ENCODE results near the gene HUNK.

HUNK gene

DNA sequence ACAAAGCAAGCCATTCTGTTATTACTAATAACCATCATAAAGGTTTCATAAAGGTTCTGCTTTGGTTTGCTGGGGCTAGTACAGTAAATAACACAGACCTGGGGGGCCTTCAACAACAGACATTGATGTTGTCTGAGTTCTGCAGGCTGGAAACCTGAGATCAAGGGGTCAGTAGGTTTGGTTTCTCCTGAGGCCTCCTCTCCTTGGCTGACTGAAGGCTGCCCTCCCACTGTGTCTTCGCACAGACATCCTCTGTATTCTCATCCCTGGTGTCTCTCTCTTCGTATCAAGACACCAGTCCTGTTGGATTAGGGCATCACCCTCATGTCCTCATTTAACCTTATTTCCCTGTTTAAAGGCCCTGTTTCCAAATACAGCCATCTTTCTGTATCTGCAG, 37.3 kb downstream of the HUNK start:
- H3K9ac ChIP-seq (ENCODE audit: low read length), result no peak overlapping the region
- H3K27ac ChIP-seq (ENCODE audit: low read depth, low read length), result no peak overlapping the region
- H3K4me3 ChIP-seq (ENCODE audit: low read depth, low read length), result no peak overlapping the region
- peaks cover 69% of the 10 kb centered on the region for H3K4me1 ChIP-seq (ENCODE audit: control insufficient read depth, insufficient read depth, low read length)
- H3K9me3 ChIP-seq (ENCODE audit: control insufficient read depth, insufficient read depth, low read depth, low read length), result no peaks in the 10 kb centered on the region
- no peaks in the 10 kb centered on the region for H3K27me3 ChIP-seq (ENCODE audit: control insufficient read depth, insufficient read depth, low read length)
- no peaks in the 10 kb centered on the region for H3K36me3 ChIP-seq (ENCODE audit: control insufficient read depth, insufficient read depth, low read length)

DNA sequence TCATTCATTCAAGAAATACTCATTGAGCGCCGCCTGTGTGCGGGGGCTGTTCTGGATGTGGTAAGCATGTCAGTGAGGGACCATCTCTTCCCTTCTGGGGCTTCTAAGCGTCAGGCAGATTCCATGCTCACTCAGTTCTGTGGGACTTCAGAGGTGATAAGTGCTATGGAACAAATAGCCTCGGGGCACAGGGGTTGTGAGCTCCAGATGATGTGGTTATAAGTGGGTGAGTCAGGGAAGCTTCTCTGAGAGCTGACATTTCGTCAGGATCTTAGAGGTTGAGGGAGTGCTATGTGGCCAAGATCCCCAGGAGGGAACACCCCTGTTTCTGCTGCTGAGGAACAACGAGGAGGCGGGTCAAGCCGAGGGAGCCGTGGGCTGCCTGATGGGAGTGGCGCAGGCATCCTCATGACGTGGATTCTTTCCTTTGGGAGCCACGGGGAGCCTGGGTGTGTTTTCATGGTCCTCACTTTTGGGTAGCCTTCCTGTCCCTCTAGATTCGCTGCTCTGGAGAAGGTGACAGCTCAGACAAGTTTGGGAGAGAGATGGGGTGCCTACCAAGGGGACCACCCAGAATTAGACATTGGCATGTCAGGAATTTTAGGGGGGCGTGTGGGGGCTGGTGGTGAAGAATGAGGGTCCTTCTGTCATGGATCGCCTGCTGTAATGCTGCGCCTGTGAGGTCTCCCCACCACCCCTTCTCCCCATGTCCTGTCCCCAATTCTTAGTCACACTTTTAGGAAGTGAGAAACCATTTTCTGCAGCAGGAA, 38.5 kb downstream of the HUNK start:
- Histone ChIP-seq H3K4me3 (ENCODE audit: low read depth, low read length) (no peak overlapping the region), H3K4me1 (ENCODE audit: control insufficient read depth, insufficient read depth, low read length) (peaks cover 63% of the 10 kb centered on the region), H3K27me3 (ENCODE audit: control insufficient read depth, insufficient read depth, low read length) (no peaks in the 10 kb centered on the region), H3K36me3 (ENCODE audit: control insufficient read depth, insufficient read depth, low read length) (no peaks in the 10 kb centered on the region), H3K9ac (ENCODE audit: low read length) (no peak overlapping the region), H3K27ac (ENCODE audit: low read depth, low read length) (no peak overlapping the region), H3K9me3 (ENCODE audit: control insufficient read depth, insufficient read depth, low read depth, low read length) (no peaks in the 10 kb centered on the region)

DNA sequence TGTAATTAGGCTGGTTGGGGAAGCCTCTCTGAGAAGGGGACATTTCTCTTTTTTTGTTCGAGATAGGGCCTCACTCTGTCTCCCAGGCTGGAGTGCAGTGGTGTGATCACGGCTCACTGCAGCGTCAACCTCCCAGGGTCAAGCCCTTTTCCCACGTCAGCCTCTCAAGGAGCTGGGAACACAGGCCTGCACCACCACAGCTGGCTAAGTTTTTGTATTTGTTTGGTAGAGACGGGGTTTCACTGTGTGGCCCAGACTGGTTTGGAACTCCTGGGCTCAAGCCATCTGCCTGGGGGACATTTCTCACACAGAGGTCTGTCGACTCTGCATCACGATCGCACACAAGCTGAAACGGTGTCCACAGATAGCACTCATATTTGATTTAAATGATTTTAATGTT, 39.7 kb downstream of the HUNK start:
- Histone ChIP-seq H3K27me3 (ENCODE audit: control insufficient read depth, insufficient read depth, low read length) (no peaks in the 10 kb centered on the region), H3K4me1 (ENCODE audit: control insufficient read depth, insufficient read depth, low read length) (peaks cover 63% of the 10 kb centered on the region), H3K4me3 (ENCODE audit: low read depth, low read length) (no peak overlapping the region), H3K9me3 (ENCODE audit: control insufficient read depth, insufficient read depth, low read depth, low read length) (no peaks in the 10 kb centered on the region), H3K36me3 (ENCODE audit: control insufficient read depth, insufficient read depth, low read length) (no peaks in the 10 kb centered on the region), H3K27ac (ENCODE audit: low read depth, low read length) (no peak overlapping the region), H3K9ac (ENCODE audit: low read length) (no peak overlapping the region)

DNA sequence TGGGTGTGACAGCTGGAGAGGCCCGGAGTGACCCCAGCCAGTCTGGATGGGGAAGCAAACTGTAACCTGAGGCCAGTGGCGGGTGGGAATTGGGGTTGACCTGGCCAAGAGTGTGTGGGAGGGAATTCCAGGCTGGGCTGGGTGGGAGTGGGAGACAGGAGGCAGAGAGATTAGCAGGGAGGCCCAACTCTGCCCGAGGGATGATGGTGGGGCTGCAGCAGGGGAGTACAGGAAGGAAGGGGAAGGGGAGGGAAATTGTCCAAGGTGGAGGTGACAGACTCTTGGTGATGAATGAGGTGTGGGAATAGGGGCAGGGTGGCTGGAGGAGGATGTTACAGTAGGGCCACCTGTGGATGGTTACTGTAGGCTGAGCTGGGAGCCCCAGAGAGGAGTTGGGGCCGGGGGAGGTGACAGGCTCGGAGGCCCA, 40.4 kb downstream of the HUNK start:
- Histone ChIP-seq H3K4me3 (ENCODE audit: low read depth, low read length) (no peak overlapping the region), H3K36me3 (ENCODE audit: control insufficient read depth, insufficient read depth, low read length) (no peaks in the 10 kb centered on the region), H3K27me3 (ENCODE audit: control insufficient read depth, insufficient read depth, low read length) (no peaks in the 10 kb centered on the region), H3K9ac (ENCODE audit: low read length) (no peak overlapping the region), H3K27ac (ENCODE audit: low read depth, low read length) (no peak overlapping the region), H3K4me1 (ENCODE audit: control insufficient read depth, insufficient read depth, low read length) (peaks cover 58% of the 10 kb centered on the region), H3K9me3 (ENCODE audit: control insufficient read depth, insufficient read depth, low read depth, low read length) (0 out of 2 replicates have a peak, but pooled peaks cover under 1% of the 10 kb centered on the region)

DNA sequence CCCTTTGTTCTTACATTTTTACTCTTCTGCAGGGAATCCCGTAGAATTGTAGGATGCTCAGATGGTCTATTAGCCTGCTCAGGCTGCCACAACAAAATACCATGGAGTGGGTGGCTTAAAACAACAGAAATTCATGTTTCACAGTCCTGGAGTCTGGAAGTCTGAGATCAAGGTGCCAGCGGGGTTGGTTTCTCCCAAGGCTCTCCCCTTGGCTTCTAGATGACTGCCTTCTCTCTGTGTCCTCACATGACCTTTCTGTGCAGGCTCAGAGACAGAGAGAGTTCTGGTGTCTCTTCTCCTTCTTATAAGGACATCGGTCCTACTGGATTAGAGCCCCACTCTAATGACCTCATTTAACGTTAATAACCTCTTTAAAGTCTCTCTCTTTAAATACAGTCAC, 41.7 kb downstream of the HUNK start:
- Histone ChIP-seq H3K27ac (ENCODE audit: low read depth, low read length) (no peak overlapping the region), H3K9ac (ENCODE audit: low read length) (no peak overlapping the region), H3K4me1 (ENCODE audit: control insufficient read depth, insufficient read depth, low read length) (peaks cover 45% of the 10 kb centered on the region), H3K27me3 (ENCODE audit: control insufficient read depth, insufficient read depth, low read length) (no peaks in the 10 kb centered on the region), H3K4me3 (ENCODE audit: low read depth, low read length) (no peak overlapping the region), H3K36me3 (ENCODE audit: control insufficient read depth, insufficient read depth, low read length) (no peaks in the 10 kb centered on the region), H3K9me3 (ENCODE audit: control insufficient read depth, insufficient read depth, low read depth, low read length) (peaks cover 8% of the 10 kb centered on the region; the same call in 1 of the 2 replicates)

DNA sequence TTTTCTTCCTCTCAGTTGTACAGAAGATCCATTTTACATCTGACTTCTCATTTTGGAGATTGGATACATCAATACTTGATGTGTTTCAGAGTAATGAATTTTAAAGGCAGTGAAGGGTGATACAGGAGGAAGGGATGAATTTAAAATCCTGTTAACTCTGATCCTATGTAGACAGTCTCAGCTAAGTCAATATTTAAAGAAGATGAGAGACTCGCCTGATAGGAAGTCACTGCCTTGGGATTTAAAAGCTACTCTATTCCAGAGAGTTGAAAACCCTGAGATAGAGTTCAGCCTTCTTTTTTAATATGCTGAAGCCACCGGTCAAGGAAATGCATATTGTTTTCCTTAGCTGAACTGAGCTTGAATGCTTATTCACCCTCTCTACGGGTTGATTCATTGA, 42.7 kb downstream of the HUNK start:
- peaks cover 14% of the 10 kb centered on the region; the same call in 1 of the 2 replicates for H3K9me3 ChIP-seq (ENCODE audit: control insufficient read depth, insufficient read depth, low read depth, low read length)
- H3K9ac ChIP-seq (ENCODE audit: low read length), result no peak overlapping the region
- H3K4me3 ChIP-seq (ENCODE audit: low read depth, low read length), result no peak overlapping the region
- H3K27ac ChIP-seq (ENCODE audit: low read depth, low read length), result no peak overlapping the region
- no peaks in the 10 kb centered on the region for H3K27me3 ChIP-seq (ENCODE audit: control insufficient read depth, insufficient read depth, low read length)
- no peaks in the 10 kb centered on the region for H3K36me3 ChIP-seq (ENCODE audit: control insufficient read depth, insufficient read depth, low read length)
- peaks cover 36% of the 10 kb centered on the region for H3K4me1 ChIP-seq (ENCODE audit: control insufficient read depth, insufficient read depth, low read length)

DNA sequence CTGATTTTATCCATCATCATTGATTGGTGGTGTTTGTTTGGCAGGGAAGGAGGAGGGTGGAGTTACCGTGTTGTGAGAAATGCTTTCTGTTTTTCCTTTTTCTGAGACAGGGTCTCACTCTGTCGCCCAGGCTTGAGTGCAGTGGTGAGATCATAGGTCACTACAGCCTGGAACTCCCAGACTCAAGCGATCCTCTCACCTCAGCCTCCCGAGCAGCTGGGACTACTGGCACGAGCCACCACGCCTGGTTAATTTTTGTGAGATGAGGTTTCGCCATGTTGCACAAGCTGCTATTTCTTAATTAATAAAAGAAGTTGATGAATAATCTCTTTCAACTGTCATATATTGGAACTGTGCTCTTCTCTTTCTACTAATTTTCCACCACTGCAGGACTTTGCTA, 44.3 kb downstream of the HUNK start:
- Histone ChIP-seq H3K9me3 (ENCODE audit: control insufficient read depth, insufficient read depth, low read depth, low read length) (peaks cover 14% of the 10 kb centered on the region; the same call in 1 of the 2 replicates), H3K27me3 (ENCODE audit: control insufficient read depth, insufficient read depth, low read length) (no peaks in the 10 kb centered on the region), H3K4me3 (ENCODE audit: low read depth, low read length) (no peak overlapping the region), H3K4me1 (ENCODE audit: control insufficient read depth, insufficient read depth, low read length) (peaks cover 20% of the 10 kb centered on the region), H3K9ac (ENCODE audit: low read length) (no peak overlapping the region), H3K36me3 (ENCODE audit: control insufficient read depth, insufficient read depth, low read length) (no peaks in the 10 kb centered on the region), H3K27ac (ENCODE audit: low read depth, low read length) (no peak overlapping the region)

DNA sequence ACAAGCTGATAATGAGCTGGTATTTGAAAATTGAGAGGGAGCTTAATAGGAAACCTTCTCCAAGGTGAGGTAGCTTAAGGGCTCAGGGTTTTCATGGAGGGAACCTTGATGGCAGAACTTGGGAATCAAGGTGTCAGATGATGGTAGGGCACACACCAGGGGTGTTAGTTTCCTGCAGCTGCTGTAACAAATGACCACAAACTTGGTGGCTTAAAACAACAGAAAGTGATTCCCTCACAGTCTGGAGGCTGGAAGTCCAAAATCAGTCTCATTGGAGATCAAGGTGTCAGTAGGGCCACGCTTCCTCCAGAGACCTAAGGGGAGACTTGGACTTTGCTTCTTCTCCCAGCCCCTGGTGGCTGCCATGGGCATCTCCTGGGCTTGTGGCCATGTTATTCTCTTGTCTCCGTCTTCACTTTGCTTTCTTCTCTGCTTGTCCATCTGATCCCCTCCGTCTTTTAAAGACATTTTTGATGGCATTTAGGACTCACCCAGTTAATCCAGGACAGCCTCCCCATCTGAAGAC, 45.5 kb downstream of the HUNK start:
- Histone ChIP-seq H3K27ac (ENCODE audit: low read depth, low read length) (no peak overlapping the region), H3K36me3 (ENCODE audit: control insufficient read depth, insufficient read depth, low read length) (no peaks in the 10 kb centered on the region), H3K27me3 (ENCODE audit: control insufficient read depth, insufficient read depth, low read length) (no peaks in the 10 kb centered on the region), H3K4me1 (ENCODE audit: control insufficient read depth, insufficient read depth, low read length) (peaks cover 8% of the 10 kb centered on the region), H3K9ac (ENCODE audit: low read length) (no peak overlapping the region), H3K4me3 (ENCODE audit: low read depth, low read length) (no peak overlapping the region), H3K9me3 (ENCODE audit: control insufficient read depth, insufficient read depth, low read depth, low read length) (peaks cover 14% of the 10 kb centered on the region; the same call in 1 of the 2 replicates)

DNA sequence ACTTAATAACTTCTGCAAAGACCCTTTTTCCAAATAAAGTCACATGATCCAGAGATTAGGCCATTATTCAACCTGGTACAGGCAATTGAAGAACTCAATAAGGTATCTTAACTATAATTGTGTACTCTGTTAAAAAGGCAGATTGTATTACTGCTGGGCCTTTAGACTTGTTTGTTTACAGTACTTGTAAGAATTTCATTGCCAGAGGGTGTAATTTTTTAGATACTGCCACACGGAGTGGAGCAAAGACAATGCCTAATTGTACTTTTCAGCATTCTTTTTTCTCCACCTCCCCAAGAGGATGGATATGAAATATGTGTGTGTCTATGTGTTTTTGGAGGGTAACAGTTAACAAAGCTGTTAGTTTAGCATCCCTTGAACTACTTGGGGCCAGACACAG, 47.5 kb downstream of the HUNK start:
- no peak overlapping the region for H3K4me3 ChIP-seq (ENCODE audit: low read depth, low read length)
- no peaks in the 10 kb centered on the region for H3K36me3 ChIP-seq (ENCODE audit: control insufficient read depth, insufficient read depth, low read length)
- no peaks in the 10 kb centered on the region for H3K27me3 ChIP-seq (ENCODE audit: control insufficient read depth, insufficient read depth, low read length)

DNA sequence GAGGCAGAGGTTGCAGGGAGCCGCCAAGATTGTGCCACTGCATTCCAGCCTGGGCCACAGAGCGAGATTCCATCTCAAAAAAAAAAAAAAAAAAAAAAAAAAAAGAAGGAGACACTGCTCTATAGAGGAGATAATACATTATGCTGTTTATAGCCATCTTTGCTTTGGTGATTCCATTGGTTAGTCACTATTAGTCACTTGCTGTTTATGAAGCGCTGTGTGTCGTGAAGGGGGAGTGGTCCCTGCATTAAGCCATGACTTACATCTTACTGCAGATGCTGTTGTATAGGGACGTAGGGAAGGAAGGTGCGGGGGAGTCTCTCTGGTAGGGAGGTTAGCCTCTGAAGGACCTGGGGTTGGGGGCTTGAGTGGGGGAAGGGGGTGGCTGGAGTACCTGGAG, 48.3 kb downstream of the HUNK start:
- no peaks in the 10 kb centered on the region for H3K4me1 ChIP-seq (ENCODE audit: control insufficient read depth, insufficient read depth, low read length)
- H3K9me3 ChIP-seq (ENCODE audit: control insufficient read depth, insufficient read depth, low read depth, low read length), result peaks cover 14% of the 10 kb centered on the region; the same call in 1 of the 2 replicates
- H3K27me3 ChIP-seq (ENCODE audit: control insufficient read depth, insufficient read depth, low read length), result no peaks in the 10 kb centered on the region
- no peak overlapping the region for H3K4me3 ChIP-seq (ENCODE audit: low read depth, low read length)
- no peak overlapping the region for H3K9ac ChIP-seq (ENCODE audit: low read length)
- no peaks in the 10 kb centered on the region for H3K36me3 ChIP-seq (ENCODE audit: control insufficient read depth, insufficient read depth, low read length)
- H3K27ac ChIP-seq (ENCODE audit: low read depth, low read length), result no peak overlapping the region

More for the DNA sequence above, 47.5 kb downstream of the HUNK start:
- Histone ChIP-seq H3K9me3 (ENCODE audit: control insufficient read depth, insufficient read depth, low read depth, low read length) (peaks cover 14% of the 10 kb centered on the region; the same call in 1 of the 2 replicates), H3K4me1 (ENCODE audit: control insufficient read depth, insufficient read depth, low read length) (no peaks in the 10 kb centered on the region), H3K9ac (ENCODE audit: low read length) (no peak overlapping the region), H3K27ac (ENCODE audit: low read depth, low read length) (no peak overlapping the region)

DNA sequence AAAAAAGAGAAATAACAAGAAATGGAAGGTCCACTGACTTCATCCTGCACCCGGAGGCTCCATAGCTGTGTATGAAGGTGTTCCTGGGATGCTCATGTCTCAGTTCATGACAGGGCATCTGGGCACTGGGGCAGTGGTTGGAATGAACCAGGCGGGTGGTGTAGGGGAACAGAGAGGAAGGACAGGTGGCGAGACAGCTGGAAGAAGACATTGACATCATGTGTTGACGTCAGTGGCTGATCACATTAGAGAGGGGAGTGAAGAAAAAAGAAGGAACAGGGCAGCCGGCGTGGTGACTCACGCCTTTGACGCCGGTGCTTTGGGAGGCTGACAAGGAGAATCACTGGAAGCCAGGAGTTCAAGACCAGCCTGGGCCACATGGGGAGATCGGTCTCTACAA, 50.1 kb downstream of the HUNK start:
- peaks cover 17% of the 10 kb centered on the region; the same call in 1 of the 2 replicates for H3K9me3 ChIP-seq (ENCODE audit: control insufficient read depth, insufficient read depth, low read depth, low read length)
- no peaks in the 10 kb centered on the region for H3K27me3 ChIP-seq (ENCODE audit: control insufficient read depth, insufficient read depth, low read length)

More for the DNA sequence above, 50.1 kb downstream of the HUNK start:
- Histone ChIP-seq H3K4me1 (ENCODE audit: control insufficient read depth, insufficient read depth, low read length) (no peaks in the 10 kb centered on the region), H3K4me3 (ENCODE audit: low read depth, low read length) (no peak overlapping the region), H3K27ac (ENCODE audit: low read depth, low read length) (no peak overlapping the region), H3K9ac (ENCODE audit: low read length) (no peak overlapping the region), H3K36me3 (ENCODE audit: control insufficient read depth, insufficient read depth, low read length) (peaks cover 3% of the 10 kb centered on the region; the same call in 1 of the 2 replicates)

All from HUES6 (cell line).